Astrocyte (in vitro differentiated cells and primary cell): ENCODE results near the gene UFD1. TPM values are rescaled to one million over a fixed set of nuclear protein-coding genes. Genes with fewer than 3 reads are reported as not detected.

Experiments
- DNase-seq: peaks from one replicate; pipeline ENCODE4 v3.0.0-alpha.2; 2010; ENCODE audit warnings: low read depth
- FAIRE-seq: peaks from 2 replicates; lab custom pipeline; 2011; peaks lifted over from hg19 to GRCh38; lab: Jason Lieb, UNC
- H2AFZ ChIP-seq: 2 replicates; pipeline ENCODE4 v1.6.0; 2012; ENCODE audit warnings: low read depth, low read length, inconsistent platforms
- H3K27ac ChIP-seq: 2 replicates; pipeline ENCODE4 v1.5.1; 2011; ENCODE audit warnings: low read depth, low read length, inconsistent platforms
- H3K27me3 ChIP-seq: 2 replicates; pipeline ENCODE4 v1.6.0; 2011; ENCODE audit warnings: low read length, inconsistent platforms; ENCODE audit not compliant: insufficient read depth
- H3K36me3 ChIP-seq: 2 replicates; pipeline ENCODE4 v1.5.1; 2011; ENCODE audit warnings: low read length, inconsistent platforms; ENCODE audit not compliant: insufficient read depth
- H3K4me1 ChIP-seq: 2 replicates; pipeline ENCODE4 v1.5.1; 2011; ENCODE audit warnings: low read length, inconsistent platforms; ENCODE audit not compliant: insufficient read depth
- H3K4me2 ChIP-seq: 2 replicates; pipeline ENCODE4 v1.6.0; 2012; ENCODE audit warnings: low read length, inconsistent platforms
- H3K4me3 ChIP-seq: 2 replicates; pipeline ENCODE4 v1.5.1; 2011; ENCODE audit warnings: low read depth, mild to moderate bottlenecking, low read length, inconsistent platforms; ENCODE audit not compliant: insufficient read depth
- H3K79me2 ChIP-seq: 2 replicates; pipeline ENCODE4 v1.6.0; 2012; ENCODE audit warnings: mild to moderate bottlenecking, low read length, inconsistent platforms; ENCODE audit not compliant: insufficient read depth
- H3K9ac ChIP-seq: 2 replicates; pipeline ENCODE4 v1.6.0; 2012; ENCODE audit warnings: mild to moderate bottlenecking, low read length, inconsistent platforms
- H3K9me3 ChIP-seq: 2 replicates; pipeline ENCODE4 v1.5.1; 2012; ENCODE audit warnings: low read depth, mild to moderate bottlenecking, low read length, inconsistent platforms; ENCODE audit not compliant: insufficient read depth
- H4K20me1 ChIP-seq: 2 replicates; pipeline ENCODE4 v1.6.0; 2012; ENCODE audit warnings: low read length, inconsistent platforms; ENCODE audit not compliant: insufficient read depth
- H3K27ac Mint-ChIP-seq: one replicate; pipeline ENCODE4 v1.8.0; 2021; ENCODE audit warnings: mild to moderate bottlenecking, mixed read lengths; ENCODE audit not compliant: unreplicated experiment
- H3K27me3 Mint-ChIP-seq: one replicate; pipeline ENCODE4 v1.8.0; 2021; ENCODE audit warnings: low read depth, mixed read lengths; ENCODE audit not compliant: unreplicated experiment
- H3K36me3 Mint-ChIP-seq: one replicate; pipeline ENCODE4 v1.8.0; 2021; ENCODE audit warnings: low read depth, mixed read lengths; ENCODE audit not compliant: unreplicated experiment
- H3K4me1 Mint-ChIP-seq: one replicate; pipeline ENCODE4 v1.8.0; 2021; ENCODE audit warnings: low read depth, mixed read lengths; ENCODE audit not compliant: unreplicated experiment
- H3K4me3 Mint-ChIP-seq: one replicate; pipeline ENCODE4 v1.8.0; 2021; ENCODE audit warnings: mild to moderate bottlenecking, moderate library complexity, mixed read lengths; ENCODE audit not compliant: unreplicated experiment
- H3K9me3 Mint-ChIP-seq: one replicate; pipeline ENCODE4 v1.8.0; 2021; ENCODE audit warnings: mild to moderate bottlenecking, mixed read lengths; ENCODE audit not compliant: unreplicated experiment
- CTCF ChIP-seq: IDR thresholded peaks from 2 replicates; pipeline ENCODE4 v1.5.1; 2011; ENCODE audit warnings: low read depth, mild to moderate bottlenecking, inconsistent platforms, low read length, moderate library complexity; ENCODE audit not compliant: insufficient read depth
- EZH2 ChIP-seq: IDR thresholded peaks from 2 replicates; pipeline ENCODE4 v1.6.1; 2012; ENCODE audit warnings: mild to moderate bottlenecking, low read length, inconsistent platforms; ENCODE audit not compliant: insufficient read depth
- total RNA-seq: library from RNA; stranded (reverse); gene quantifications from 2 replicates; pipeline ENCODE4 v1.2.1, GENCODE V29; 2021

The UFD1 gene
- total RNA-seq, 1 donor from 2014 or later, result 105 TPM

GRCh38 chr22:19412923-19413322, 66.1 kb downstream of the UFD1 start:
- DNase-seq (no peak), FAIRE-seq (no peak)
- H3K79me2 ChIP-seq, result peaks cover 78% of the 10 kb centered on the region
- H3K4me1 Mint-ChIP-seq, result peaks cover 8% of the 10 kb centered on the region
- H3K36me3 ChIP-seq, result no peaks in the 10 kb centered on the region
- no peaks in the 10 kb centered on the region for H3K9me3 Mint-ChIP-seq
- no peaks in the 10 kb centered on the region for H3K9me3 ChIP-seq
- H3K27ac ChIP-seq, result no peak overlapping the region
- H3K4me1 ChIP-seq, result no peaks in the 10 kb centered on the region
- peaks cover 21% of the 10 kb centered on the region for H3K36me3 Mint-ChIP-seq
- no peak overlapping the region for H3K4me2 ChIP-seq
- H4K20me1 ChIP-seq, result peaks cover 77% of the 10 kb centered on the region
- no peak overlapping the region for H3K27ac Mint-ChIP-seq
- no peaks in the 10 kb centered on the region for H3K27me3 ChIP-seq
- no peak overlapping the region for H3K9ac ChIP-seq
- H3K27me3 Mint-ChIP-seq, result no peaks in the 10 kb centered on the region
- no peak for TF ChIP-seq EZH2
- TF ChIP-seq CTCF, result no peak
- no peak overlapping the region for H3K4me3 ChIP-seq
- H2AFZ ChIP-seq, result no peak overlapping the region
- H3K4me3 Mint-ChIP-seq, result no peak overlapping the region

GRCh38 chr22:19412478-19412877, 66.5 kb downstream of the UFD1 start:
- peaks cover 76% of the 10 kb centered on the region for H4K20me1 ChIP-seq
- no peaks in the 10 kb centered on the region for H3K27me3 Mint-ChIP-seq
- FAIRE-seq (no peak), DNase-seq (no peak)
- H3K27ac ChIP-seq, result no peak overlapping the region
- peaks cover 21% of the 10 kb centered on the region for H3K36me3 Mint-ChIP-seq
- H3K9me3 ChIP-seq, result no peaks in the 10 kb centered on the region
- no peaks in the 10 kb centered on the region for H3K27me3 ChIP-seq
- no peak for TF ChIP-seq CTCF
- TF ChIP-seq EZH2, result no peak
- H3K79me2 ChIP-seq, result peaks cover 73% of the 10 kb centered on the region
- H3K9me3 Mint-ChIP-seq, result no peaks in the 10 kb centered on the region
- H3K4me3 Mint-ChIP-seq, result no peak overlapping the region
- no peaks in the 10 kb centered on the region for H3K4me1 ChIP-seq
- H3K4me2 ChIP-seq, result no peak overlapping the region
- H3K9ac ChIP-seq, result no peak overlapping the region
- no peak overlapping the region for H2AFZ ChIP-seq
- no peak overlapping the region for H3K4me3 ChIP-seq
- peaks cover 4% of the 10 kb centered on the region for H3K36me3 ChIP-seq
- peaks cover 8% of the 10 kb centered on the region for H3K4me1 Mint-ChIP-seq
- no peak overlapping the region for H3K27ac Mint-ChIP-seq

- TF ChIP-seq EZH2 (no peak), CTCF (no peak)
Measured at GRCh38 chr22:19411690-19412045, 67.3 kb downstream of the UFD1 start.

More at GRCh38 chr22:19411690-19412045, 67.3 kb downstream of the UFD1 start:
- no peak overlapping the region for H3K27ac ChIP-seq
- Mint-ChIP-seq H3K4me1 (peaks cover 8% of the 10 kb centered on the region), H3K27me3 (no peaks in the 10 kb centered on the region), H3K27ac (no peak overlapping the region), H3K9me3 (no peaks in the 10 kb centered on the region), H3K4me3 (no peak overlapping the region), H3K36me3 (peaks cover 23% of the 10 kb centered on the region)
- H3K4me2 ChIP-seq, result no peak overlapping the region
- H3K9me3 ChIP-seq, result no peaks in the 10 kb centered on the region
- no peaks in the 10 kb centered on the region for H3K4me1 ChIP-seq
- H3K36me3 ChIP-seq, result peaks cover 12% of the 10 kb centered on the region
- H3K4me3 ChIP-seq, result no peak overlapping the region
- H2AFZ ChIP-seq, result no peak overlapping the region
- H3K27me3 ChIP-seq, result no peaks in the 10 kb centered on the region
- peaks cover 71% of the 10 kb centered on the region for H4K20me1 ChIP-seq
- no peak overlapping the region for H3K9ac ChIP-seq
- DNase-seq (no peak), FAIRE-seq (no peak)
- H3K79me2 ChIP-seq, result peaks cover 65% of the 10 kb centered on the region
